Measurements from ENCODE around the gene CTSA. TPM values are rescaled to one million over a fixed set of nuclear protein-coding genes. Genes with fewer than 3 reads are reported as not detected.
A peak's percentile ranks its signal among the peaks of the same experiment; 100 is the strongest.

The CTSA gene
- total and polyA plus RNA-seq, 9 of the 15 experiments (the other 6 are each of a cell fraction or from before 2014, with no cell fraction given): 8.8 to 61.7 (median 28.3) TPM

GRCh38 chr20:45911486-45912343, 20.6 kb downstream of the CTSA start, which contains the start of gene PLTP (continued):
- TF ChIP-seq ZNF696 (CRISPR knock-in tag; conservative IDR thresholded peaks at IDR 0.05) (no peak), SMARCA5 (IDR thresholded peaks at IDR 0.05) (no peak), RUNX1 (IDR thresholded peaks at IDR 0.05; ENCODE audit: low read depth) (no peak), C11orf30 (IDR thresholded peaks at IDR 0.05; ENCODE audit: low read depth) (no peak), POU5F1 (IDR thresholded peaks at IDR 0.05; ENCODE audit: borderline replicate concordance, low read depth, low read length, partially characterized antibody) (no peak), MGA (IDR thresholded peaks at IDR 0.05) (peak; percentile 55; the same call in 1 of the 2 replicates), ZNF146 (CRISPR knock-in tag; IDR thresholded peaks at IDR 0.05; ENCODE audit: unreplicated experiment) (no peak), TFAP4 (CRISPR knock-in tag; IDR thresholded peaks at IDR 0.05; ENCODE audit: borderline replicate concordance) (no peak), NEUROD1 (IDR thresholded peaks at IDR 0.05; ENCODE audit: borderline replicate concordance, low read depth, low read length, partially characterized antibody) (no peak), RFX1 (IDR thresholded peaks at IDR 0.05) (peak; percentile 91), ARID3B (CRISPR knock-in tag; IDR thresholded peaks at IDR 0.05; ENCODE audit: borderline replicate concordance) (no peak), ZSCAN32 (CRISPR knock-in tag; IDR thresholded peaks at IDR 0.05) (no peak), ZNF253 (CRISPR knock-in tag; conservative IDR thresholded peaks at IDR 0.05) (no peak)

Measured in K562 (cell line).